ENCODE results near the gene RALA.
A peak's percentile ranks its signal among the peaks of the same experiment; 100 is the strongest.

The RALA gene

GRCh38 chr7:39623047-39623731, at the start of gene RALA:
Gene RALA (plus strand): TSS chr7:39623572. CDS start chr7:39686668, 63,096 bp downstream.
- peak; percentile 90 for DNase-seq (ENCODE audit: low spot score)

- no peak for DNase-seq (ENCODE audit: low spot score)
These were observed 48.6 kb upstream of the RALA start for GRCh38 chr7:39574673-39575349.

- no peak for DNase-seq (ENCODE audit: low spot score)
These were observed 46.0 kb upstream of the RALA start for GRCh38 chr7:39577229-39577874.

- DNase-seq (ENCODE audit: low spot score), result peak; percentile 96
These were observed 43.1 kb upstream of the RALA start for GRCh38 chr7:39580149-39580874.

- no peak for DNase-seq (ENCODE audit: low spot score)
These were observed 40.8 kb upstream of the RALA start for GRCh38 chr7:39582536-39582935.

GRCh38 chr7:39583539-39583938, 39.8 kb upstream of the RALA start:
- DNase-seq (ENCODE audit: low spot score), result no peak

GRCh38 chr7:39587393-39587792, 36.0 kb upstream of the RALA start:
- no peak for DNase-seq (ENCODE audit: low spot score)

GRCh38 chr7:39588416-39588815, 35.0 kb upstream of the RALA start:
- no peak for DNase-seq (ENCODE audit: low spot score)

- DNase-seq (ENCODE audit: low spot score), result peak; percentile 20
These were observed 33.9 kb upstream of the RALA start for GRCh38 chr7:39589323-39590111.

GRCh38 chr7:39592586-39592985, 30.8 kb upstream of the RALA start:
- DNase-seq (ENCODE audit: low spot score), result no peak

GRCh38 chr7:39594988-39595620, 28.3 kb upstream of the RALA start:
- DNase-seq (ENCODE audit: low spot score), result peak; percentile 71

- DNase-seq (ENCODE audit: low spot score), result no peak
These were observed 21.0 kb upstream of the RALA start for GRCh38 chr7:39602351-39602750.

- DNase-seq (ENCODE audit: low spot score), result no peak
These were observed 19.4 kb upstream of the RALA start for GRCh38 chr7:39603924-39604323.

- no peak for DNase-seq (ENCODE audit: low spot score)
These were observed 18.3 kb upstream of the RALA start for GRCh38 chr7:39605087-39605486.

GRCh38 chr7:39606352-39606751, 17.0 kb upstream of the RALA start:
- DNase-seq (ENCODE audit: low spot score), result no peak

- no peak for DNase-seq (ENCODE audit: low spot score)
These were observed 16.4 kb upstream of the RALA start for GRCh38 chr7:39606941-39607340.

GRCh38 chr7:39607865-39608264, 15.5 kb upstream of the RALA start:
- no peak for DNase-seq (ENCODE audit: low spot score)

- no peak for DNase-seq (ENCODE audit: low spot score)
These were observed 15.1 kb upstream of the RALA start for GRCh38 chr7:39608278-39608677.

GRCh38 chr7:39609113-39609934, 14.0 kb upstream of the RALA start:
- no peak for DNase-seq (ENCODE audit: low spot score)

- no peak for DNase-seq (ENCODE audit: low spot score)
These were observed 13.5 kb upstream of the RALA start for GRCh38 chr7:39609935-39610263.

- no peak for DNase-seq (ENCODE audit: low spot score)
These were observed 9.8 kb upstream of the RALA start for GRCh38 chr7:39613577-39613976.
